Gastrocnemius medialis (tissue), 4 donors: ENCODE results near the gene ROBO2. TPM values are rescaled to one million over a fixed set of nuclear protein-coding genes. Genes with fewer than 3 reads are reported as not detected.

Experiments used
- ATAC-seq, 2 donors: fragments of 150-250 bp; one replicate each; pipeline ENCODE4 v1.9.1; 2016
- DNase-seq, 2 donors: peaks; one replicate each; pipeline ENCODE4 v3.0.0-alpha.2; 2019
- H3K27ac ChIP-seq, 4 donors: fragments of 200-600 bp; sonication (generic); 1 replicate in 1 of 4; 2 replicates in 3 of 4; pipeline ENCODE4 v1.5.1; 2016 to 2018; ENCODE audit warnings: mild to moderate bottlenecking in 2 of 4, moderate library complexity in 1 of 4
- H3K27me3 ChIP-seq, 3 donors: fragments of 200-600 bp; sonication (generic) in 2 of 3; 1 replicate in 1 of 3; 2 replicates in 2 of 3; pipeline versions ENCODE4 v1.5.1 to v1.6.0; 2016 to 2019; ENCODE audit warnings: mild to moderate bottlenecking in 1 of 3, moderate library complexity in 1 of 3
- H3K36me3 ChIP-seq, 2 donors: fragments of 200-600 bp; sonication (generic) in 1 of 2; one replicate each; pipeline ENCODE4 v1.5.1; 2017 to 2018
- H3K4me1 ChIP-seq, 2 donors: fragments of 200-600 bp; sonication (generic) in 1 of 2; one replicate each; pipeline ENCODE4 v1.5.1; 2016 to 2017; ENCODE audit warnings: mild to moderate bottlenecking in 2 of 2
- H3K4me3 ChIP-seq, 4 donors: fragments of 200-600 bp; sonication (generic) in 3 of 4; 1 replicate in 1 of 4; 2 replicates in 3 of 4; pipeline ENCODE4 v1.5.1; 2016 to 2019; ENCODE audit warnings: mild to moderate bottlenecking in 2 of 4
- H3K9me3 ChIP-seq, 3 donors: fragments of 200-600 bp; sonication (generic) in 2 of 3; 1 replicate in 1 of 3; 2 replicates in 2 of 3; pipeline ENCODE4 v1.5.1; 2016 to 2019
- POLR2A ChIP-seq, 2 donors: fragments of 450-650 bp; IDR thresholded peaks; one replicate each; pipeline ENCODE4 v1.6.1; 2017; ENCODE audit warnings: antibody characterized with exemption in 2 of 2, mild to moderate bottlenecking in 2 of 2, moderate library complexity in 2 of 2
- in situ Hi-C, 4 donors: fragments of 200-750 bp; cut with MboI; loops; one replicate each; pipeline versions ENCODE4 v1.15.0 to v1.8.0; 2017; ENCODE audit warnings: low sequenced_read_pairs in 4 of 4
- intact Hi-C: fragments of 100-400 bp; cut with DNase I; formaldehyde crosslinking; loops from one replicate; pipeline ENCODE4 v1.15.1; 2023; ENCODE audit warnings: low total_unique reads
- total RNA-seq, 4 donors: library from RNA; depleted of rRNA; stranded (reverse); fragments of >200 nt; gene quantifications; one replicate each; pipeline versions ENCODE4 v1.1.0 to v1.2.3, GENCODE V29; 2016
- TF ChIP-seq, protein P1 (sequence below), 5 experiments: fragments of 450-650 bp in 3 of 5; fragments of 200-600 bp in 2 of 5; sonication (generic) in 2 of 5; IDR thresholded peaks in 4 of 5; conservative IDR thresholded peaks in 1 of 5; 1 replicate in 4 of 5; 2 replicates in 1 of 5; pipeline ENCODE4 v1.5.1; 2016 to 2019; ENCODE audit warnings: antibody characterized with exemption in 5 of 5, mild to moderate bottlenecking in 3 of 5, moderate library complexity in 3 of 5

The ROBO2 gene
- total RNA-seq, 4 donors from 2014 or later, result 0.07 TPM; not detected in 3

DNA sequence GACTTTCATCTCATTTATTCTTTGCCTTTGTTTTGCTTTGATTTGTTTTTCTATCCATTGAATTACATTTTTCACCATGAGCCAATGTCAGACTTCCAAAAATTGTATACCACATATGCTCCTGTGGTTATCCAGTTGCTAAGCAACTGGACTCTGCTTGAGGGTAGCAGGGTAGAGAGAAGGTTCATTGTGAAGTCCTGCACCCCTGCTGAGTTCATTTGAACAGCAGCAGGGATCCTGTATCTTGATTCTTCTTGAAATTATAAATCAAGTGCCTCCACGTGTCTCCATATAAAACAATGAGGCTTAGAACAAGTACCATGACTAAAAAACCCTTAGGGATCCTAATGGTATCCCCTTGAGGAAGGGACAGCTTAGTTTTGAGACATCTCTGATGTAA, 449.3 kb downstream of the ROBO2 start:
- no peaks in the 10 kb centered on the region for H3K9me3 ChIP-seq
- no peak overlapping the region for H3K27ac ChIP-seq
- ATAC-seq (no peak), DNase-seq (no peak)
- H3K27me3 ChIP-seq, result no peaks in the 10 kb centered on the region
- no peak overlapping the region for H3K4me3 ChIP-seq
- no peaks in the 10 kb centered on the region for H3K4me1 ChIP-seq
- H3K36me3 ChIP-seq, result no peaks in the 10 kb centered on the region
- no peak for TF ChIP-seq POLR2A (IDR thresholded peaks at IDR 0.05)
- TF ChIP-seq, protein P1, sequence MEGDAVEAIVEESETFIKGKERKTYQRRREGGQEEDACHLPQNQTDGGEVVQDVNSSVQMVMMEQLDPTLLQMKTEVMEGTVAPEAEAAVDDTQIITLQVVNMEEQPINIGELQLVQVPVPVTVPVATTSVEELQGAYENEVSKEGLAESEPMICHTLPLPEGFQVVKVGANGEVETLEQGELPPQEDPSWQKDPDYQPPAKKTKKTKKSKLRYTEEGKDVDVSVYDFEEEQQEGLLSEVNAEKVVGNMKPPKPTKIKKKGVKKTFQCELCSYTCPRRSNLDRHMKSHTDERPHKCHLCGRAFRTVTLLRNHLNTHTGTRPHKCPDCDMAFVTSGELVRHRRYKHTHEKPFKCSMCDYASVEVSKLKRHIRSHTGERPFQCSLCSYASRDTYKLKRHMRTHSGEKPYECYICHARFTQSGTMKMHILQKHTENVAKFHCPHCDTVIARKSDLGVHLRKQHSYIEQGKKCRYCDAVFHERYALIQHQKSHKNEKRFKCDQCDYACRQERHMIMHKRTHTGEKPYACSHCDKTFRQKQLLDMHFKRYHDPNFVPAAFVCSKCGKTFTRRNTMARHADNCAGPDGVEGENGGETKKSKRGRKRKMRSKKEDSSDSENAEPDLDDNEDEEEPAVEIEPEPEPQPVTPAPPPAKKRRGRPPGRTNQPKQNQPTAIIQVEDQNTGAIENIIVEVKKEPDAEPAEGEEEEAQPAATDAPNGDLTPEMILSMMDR (IDR thresholded peaks at IDR 0.05 in 4 of 5, conservative IDR thresholded peaks at IDR 0.05 in 1 of 5), result no peak
- intact Hi-C loops, result no loop called here
- in situ Hi-C loops, result no loop called here

- H3K4me3 ChIP-seq, result no peak overlapping the region
- H3K4me1 ChIP-seq, result no peaks in the 10 kb centered on the region
- no peaks in the 10 kb centered on the region for H3K27me3 ChIP-seq
- DNase-seq (no peak), ATAC-seq (no peak)
- in situ Hi-C loops, result no loop called here
- TF ChIP-seq POLR2A (IDR thresholded peaks at IDR 0.05), result no peak
- intact Hi-C loops, result no loop called here
- no peaks in the 10 kb centered on the region for H3K36me3 ChIP-seq
- H3K9me3 ChIP-seq, result no peaks in the 10 kb centered on the region
- no peak overlapping the region for H3K27ac ChIP-seq
Observed at GRCh38 chr3:77491961-77492360, 452.1 kb downstream of the ROBO2 start.

DNA sequence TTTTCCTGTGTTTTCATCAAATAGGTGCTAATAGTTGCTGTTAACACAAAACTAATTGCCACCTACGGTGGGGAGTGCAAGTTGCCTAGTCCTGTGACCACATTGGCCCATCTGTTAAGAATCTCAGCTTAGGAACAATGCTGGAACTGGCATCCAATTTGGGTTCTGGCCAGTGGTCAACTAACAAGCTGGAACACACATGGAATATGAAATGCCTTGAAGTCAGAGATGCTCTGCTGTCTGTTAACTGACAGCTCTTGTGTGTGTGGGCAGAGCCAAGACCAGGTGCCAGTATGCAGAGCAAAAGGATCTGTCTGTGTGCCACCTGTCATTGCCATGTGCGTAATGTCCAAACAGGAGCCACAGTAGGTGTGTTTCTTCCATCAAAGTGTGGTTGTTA, 460.8 kb downstream of the ROBO2 start:
- DNase-seq, result no peak
- Histone ChIP-seq H3K36me3 (no peaks in the 10 kb centered on the region), H3K4me1 (no peaks in the 10 kb centered on the region), H3K4me3 (no peak overlapping the region), H3K27ac (no peak overlapping the region), H3K27me3 (no peaks in the 10 kb centered on the region), H3K9me3 (no peaks in the 10 kb centered on the region)
- in situ Hi-C loops (no loop called here), intact Hi-C loops (no loop called here)
- TF ChIP-seq POLR2A (IDR thresholded peaks at IDR 0.05), result no peak
- TF ChIP-seq, protein P1 (IDR thresholded peaks at IDR 0.05 in 4 of 5, conservative IDR thresholded peaks at IDR 0.05 in 1 of 5), result no peak
- ATAC-seq, result no peak

- no peak overlapping the region for H3K27ac ChIP-seq
- in situ Hi-C loops, result no loop called here
- intact Hi-C loops, result no loop called here
- ATAC-seq (no peak), DNase-seq (no peak)
- no peaks in the 10 kb centered on the region for H3K9me3 ChIP-seq
- no peaks in the 10 kb centered on the region for H3K27me3 ChIP-seq
- no peak overlapping the region for H3K4me3 ChIP-seq
- no peaks in the 10 kb centered on the region for H3K36me3 ChIP-seq
- H3K4me1 ChIP-seq, result no peaks in the 10 kb centered on the region
- TF ChIP-seq, protein P1 (IDR thresholded peaks at IDR 0.05 in 4 of 5, conservative IDR thresholded peaks at IDR 0.05 in 1 of 5), result no peak
- TF ChIP-seq POLR2A (IDR thresholded peaks at IDR 0.05), result no peak
Observed at GRCh38 chr3:77506384-77506783, 466.5 kb downstream of the ROBO2 start.

GRCh38 chr3:77513542-77513941, 473.6 kb downstream of the ROBO2 start:
- H3K4me1 ChIP-seq, result no peaks in the 10 kb centered on the region
- TF ChIP-seq, protein P1 (IDR thresholded peaks at IDR 0.05 in 4 of 5, conservative IDR thresholded peaks at IDR 0.05 in 1 of 5), result no peak
- no peak for TF ChIP-seq POLR2A (IDR thresholded peaks at IDR 0.05)
- no peak overlapping the region for H3K4me3 ChIP-seq
- ATAC-seq (no peak), DNase-seq (no peak)
- H3K27ac ChIP-seq, result no peak overlapping the region
- H3K9me3 ChIP-seq, result no peaks in the 10 kb centered on the region
- H3K36me3 ChIP-seq, result no peaks in the 10 kb centered on the region
- intact Hi-C loops, result no loop called here
- in situ Hi-C loops, result no loop called here
- H3K27me3 ChIP-seq, result no peaks in the 10 kb centered on the region
